Measurements from ENCODE around the gene LDLRAD3.

DNA sequence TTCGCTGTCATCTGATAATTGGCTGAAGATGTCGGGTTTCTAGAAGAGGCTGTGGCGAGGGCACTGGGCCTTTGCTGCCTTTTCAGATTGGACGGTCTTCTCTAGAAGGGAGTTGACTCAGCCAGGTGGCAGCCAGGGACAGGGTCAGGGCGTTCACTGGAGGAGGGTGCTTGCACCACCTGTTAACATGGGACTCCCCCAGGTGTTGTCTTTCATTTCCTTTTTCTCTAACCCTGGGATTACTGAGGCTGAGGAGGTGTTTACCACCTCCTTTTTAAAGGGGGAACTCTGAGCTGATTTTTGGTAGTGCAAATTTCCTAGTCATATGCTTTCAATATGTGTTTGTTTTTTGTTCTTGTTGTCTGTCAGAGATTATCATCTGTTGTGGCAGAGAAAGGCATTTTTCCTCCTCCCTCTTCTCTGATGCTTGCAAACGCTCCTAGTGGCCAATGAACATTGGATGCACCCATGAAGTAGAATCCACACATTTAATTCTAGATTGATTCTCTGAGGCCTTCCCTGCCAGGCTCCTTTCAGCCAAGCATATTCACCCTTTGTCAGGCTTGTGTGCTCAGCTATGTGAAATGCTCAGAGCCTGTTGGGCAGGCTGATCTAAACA, 54.1 kb downstream of the LDLRAD3 start:
- TF ChIP-seq CTCF (IDR thresholded peaks at IDR 0.05) (no peak), POLR2A (IDR thresholded peaks at IDR 0.05) (no peak)
